Measurements from ENCODE around the gene CHRM2. TPM values are rescaled to one million over a fixed set of nuclear protein-coding genes. Genes with fewer than 3 reads are reported as not detected.

Gene CHRM2
- total and polyA plus RNA-seq, 2 experiments from 2014 or later, result 0.21 to 0.35 TPM

DNA sequence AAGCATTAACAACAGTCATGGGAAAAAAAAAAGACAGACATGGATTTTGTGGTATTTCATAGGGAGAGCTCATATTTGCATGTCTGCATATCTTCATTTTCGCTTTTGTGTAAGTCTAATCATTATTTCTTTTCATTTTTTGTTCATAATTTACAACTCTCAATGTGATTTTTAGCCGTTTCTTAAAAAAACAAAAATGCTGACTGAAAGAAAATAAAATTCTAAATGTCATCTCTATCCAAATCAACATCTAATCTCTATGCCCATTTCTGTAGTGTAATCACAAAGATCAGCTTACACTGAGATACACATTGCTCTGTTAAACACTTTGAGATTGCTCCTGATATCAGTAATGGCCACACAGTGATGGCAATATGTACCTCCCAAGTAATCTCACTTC lies 29.2 kb downstream of the CHRM2 start:
- Mint-ChIP-seq H3K4me3 (no peak overlapping the region), H3K27me3 (ENCODE audit: insufficient read depth, low read depth, poor library complexity) (peaks cover 2% of the 10 kb centered on the region), H3K27ac (no peak overlapping the region), H3K4me1 (peaks cover 3% of the 10 kb centered on the region; the same call in 1 of the 3 replicates), H3K9me3 (no peaks in the 10 kb centered on the region; the same call in 2 of the 3 replicates), H3K36me3 (ENCODE audit: low read depth) (0 out of 3 replicates have a peak, but pooled peaks cover 3% of the 10 kb centered on the region)
- ATAC-seq (no peak), DNase-seq (ENCODE audit: low spot score) (no peak)
- Histone ChIP-seq H3K4me2 (no peak overlapping the region), H3K9me2 (ENCODE audit: insufficient read depth) (peaks cover 7% of the 10 kb centered on the region), H3K36me3 (ENCODE audit: insufficient read depth) (no peaks in the 10 kb centered on the region), H3K4me1 (ENCODE audit: insufficient read depth) (no peaks in the 10 kb centered on the region; the same call in 1 of the 2 replicates), H3K4me3 (no peak overlapping the region), H2AFZ (no peak overlapping the region), H3K27me3 (ENCODE audit: insufficient read depth) (no peaks in the 10 kb centered on the region), H3F3A (replicated peaks; ENCODE audit: low read depth) (no peaks in the 10 kb centered on the region), H3K27ac (ENCODE audit: low read depth) (no peak overlapping the region), H4K20me1 (replicated peaks; ENCODE audit: insufficient read depth) (no peaks in the 10 kb centered on the region), H3K79me2 (replicated peaks; ENCODE audit: insufficient read depth) (no peaks in the 10 kb centered on the region)
- TF ChIP-seq, protein P1, sequence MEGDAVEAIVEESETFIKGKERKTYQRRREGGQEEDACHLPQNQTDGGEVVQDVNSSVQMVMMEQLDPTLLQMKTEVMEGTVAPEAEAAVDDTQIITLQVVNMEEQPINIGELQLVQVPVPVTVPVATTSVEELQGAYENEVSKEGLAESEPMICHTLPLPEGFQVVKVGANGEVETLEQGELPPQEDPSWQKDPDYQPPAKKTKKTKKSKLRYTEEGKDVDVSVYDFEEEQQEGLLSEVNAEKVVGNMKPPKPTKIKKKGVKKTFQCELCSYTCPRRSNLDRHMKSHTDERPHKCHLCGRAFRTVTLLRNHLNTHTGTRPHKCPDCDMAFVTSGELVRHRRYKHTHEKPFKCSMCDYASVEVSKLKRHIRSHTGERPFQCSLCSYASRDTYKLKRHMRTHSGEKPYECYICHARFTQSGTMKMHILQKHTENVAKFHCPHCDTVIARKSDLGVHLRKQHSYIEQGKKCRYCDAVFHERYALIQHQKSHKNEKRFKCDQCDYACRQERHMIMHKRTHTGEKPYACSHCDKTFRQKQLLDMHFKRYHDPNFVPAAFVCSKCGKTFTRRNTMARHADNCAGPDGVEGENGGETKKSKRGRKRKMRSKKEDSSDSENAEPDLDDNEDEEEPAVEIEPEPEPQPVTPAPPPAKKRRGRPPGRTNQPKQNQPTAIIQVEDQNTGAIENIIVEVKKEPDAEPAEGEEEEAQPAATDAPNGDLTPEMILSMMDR (conservative IDR thresholded peaks at IDR 0.05; ENCODE audit: low read depth in 2 of 2), result no peak
- TF ChIP-seq, protein P2, sequence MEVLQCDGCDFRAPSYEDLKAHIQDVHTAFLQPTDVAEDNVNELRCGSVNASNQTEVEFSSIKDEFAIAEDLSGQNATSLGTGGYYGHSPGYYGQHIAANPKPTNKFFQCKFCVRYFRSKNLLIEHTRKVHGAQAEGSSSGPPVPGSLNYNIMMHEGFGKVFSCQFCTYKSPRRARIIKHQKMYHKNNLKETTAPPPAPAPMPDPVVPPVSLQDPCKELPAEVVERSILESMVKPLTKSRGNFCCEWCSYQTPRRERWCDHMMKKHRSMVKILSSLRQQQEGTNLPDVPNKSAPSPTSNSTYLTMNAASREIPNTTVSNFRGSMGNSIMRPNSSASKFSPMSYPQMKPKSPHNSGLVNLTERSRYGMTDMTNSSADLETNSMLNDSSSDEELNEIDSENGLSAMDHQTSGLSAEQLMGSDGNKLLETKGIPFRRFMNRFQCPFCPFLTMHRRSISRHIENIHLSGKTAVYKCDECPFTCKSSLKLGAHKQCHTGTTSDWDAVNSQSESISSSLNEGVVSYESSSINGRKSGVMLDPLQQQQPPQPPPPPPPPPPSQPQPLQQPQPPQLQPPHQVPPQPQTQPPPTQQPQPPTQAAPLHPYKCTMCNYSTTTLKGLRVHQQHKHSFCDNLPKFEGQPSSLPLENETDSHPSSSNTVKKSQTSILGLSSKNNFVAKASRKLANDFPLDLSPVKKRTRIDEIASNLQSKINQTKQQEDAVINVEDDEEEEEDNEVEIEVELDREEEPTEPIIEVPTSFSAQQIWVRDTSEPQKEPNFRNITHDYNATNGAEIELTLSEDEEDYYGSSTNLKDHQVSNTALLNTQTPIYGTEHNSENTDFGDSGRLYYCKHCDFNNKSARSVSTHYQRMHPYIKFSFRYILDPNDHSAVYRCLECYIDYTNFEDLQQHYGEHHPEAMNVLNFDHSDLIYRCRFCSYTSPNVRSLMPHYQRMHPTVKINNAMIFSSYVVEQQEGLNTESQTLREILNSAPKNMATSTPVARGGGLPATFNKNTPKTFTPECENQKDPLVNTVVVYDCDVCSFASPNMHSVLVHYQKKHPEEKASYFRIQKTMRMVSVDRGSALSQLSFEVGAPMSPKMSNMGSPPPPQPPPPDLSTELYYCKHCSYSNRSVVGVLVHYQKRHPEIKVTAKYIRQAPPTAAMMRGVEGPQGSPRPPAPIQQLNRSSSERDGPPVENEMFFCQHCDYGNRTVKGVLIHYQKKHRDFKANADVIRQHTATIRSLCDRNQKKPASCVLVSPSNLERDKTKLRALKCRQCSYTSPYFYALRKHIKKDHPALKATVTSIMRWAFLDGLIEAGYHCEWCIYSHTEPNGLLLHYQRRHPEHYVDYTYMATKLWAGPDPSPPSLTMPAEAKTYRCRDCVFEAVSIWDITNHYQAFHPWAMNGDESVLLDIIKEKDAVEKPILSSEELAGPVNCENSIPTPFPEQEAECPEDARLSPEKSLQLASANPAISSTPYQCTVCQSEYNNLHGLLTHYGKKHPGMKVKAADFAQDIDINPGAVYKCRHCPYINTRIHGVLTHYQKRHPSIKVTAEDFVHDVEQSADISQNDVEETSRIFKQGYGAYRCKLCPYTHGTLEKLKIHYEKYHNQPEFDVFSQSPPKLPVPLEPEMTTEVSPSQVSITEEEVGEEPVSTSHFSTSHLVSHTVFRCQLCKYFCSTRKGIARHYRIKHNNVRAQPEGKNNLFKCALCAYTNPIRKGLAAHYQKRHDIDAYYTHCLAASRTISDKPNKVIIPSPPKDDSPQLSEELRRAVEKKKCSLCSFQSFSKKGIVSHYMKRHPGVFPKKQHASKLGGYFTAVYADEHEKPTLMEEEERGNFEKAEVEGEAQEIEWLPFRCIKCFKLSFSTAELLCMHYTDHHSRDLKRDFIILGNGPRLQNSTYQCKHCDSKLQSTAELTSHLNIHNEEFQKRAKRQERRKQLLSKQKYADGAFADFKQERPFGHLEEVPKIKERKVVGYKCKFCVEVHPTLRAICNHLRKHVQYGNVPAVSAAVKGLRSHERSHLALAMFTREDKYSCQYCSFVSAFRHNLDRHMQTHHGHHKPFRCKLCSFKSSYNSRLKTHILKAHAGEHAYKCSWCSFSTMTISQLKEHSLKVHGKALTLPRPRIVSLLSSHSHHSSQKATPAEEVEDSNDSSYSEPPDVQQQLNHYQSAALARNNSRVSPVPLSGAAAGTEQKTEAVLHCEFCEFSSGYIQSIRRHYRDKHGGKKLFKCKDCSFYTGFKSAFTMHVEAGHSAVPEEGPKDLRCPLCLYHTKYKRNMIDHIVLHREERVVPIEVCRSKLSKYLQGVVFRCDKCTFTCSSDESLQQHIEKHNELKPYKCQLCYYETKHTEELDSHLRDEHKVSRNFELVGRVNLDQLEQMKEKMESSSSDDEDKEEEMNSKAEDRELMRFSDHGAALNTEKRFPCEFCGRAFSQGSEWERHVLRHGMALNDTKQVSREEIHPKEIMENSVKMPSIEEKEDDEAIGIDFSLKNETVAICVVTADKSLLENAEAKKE (CRISPR knock-in tag; IDR thresholded peaks at IDR 0.05), result no peak
- TF ChIP-seq, protein P3, sequence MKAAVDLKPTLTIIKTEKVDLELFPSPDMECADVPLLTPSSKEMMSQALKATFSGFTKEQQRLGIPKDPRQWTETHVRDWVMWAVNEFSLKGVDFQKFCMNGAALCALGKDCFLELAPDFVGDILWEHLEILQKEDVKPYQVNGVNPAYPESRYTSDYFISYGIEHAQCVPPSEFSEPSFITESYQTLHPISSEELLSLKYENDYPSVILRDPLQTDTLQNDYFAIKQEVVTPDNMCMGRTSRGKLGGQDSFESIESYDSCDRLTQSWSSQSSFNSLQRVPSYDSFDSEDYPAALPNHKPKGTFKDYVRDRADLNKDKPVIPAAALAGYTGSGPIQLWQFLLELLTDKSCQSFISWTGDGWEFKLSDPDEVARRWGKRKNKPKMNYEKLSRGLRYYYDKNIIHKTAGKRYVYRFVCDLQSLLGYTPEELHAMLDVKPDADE (IDR thresholded peaks at IDR 0.05), result no peak
- TF ChIP-seq JUNB (IDR thresholded peaks at IDR 0.05; ENCODE audit: unreplicated experiment) (no peak), CREB1 (CRISPR knock-in tag; IDR thresholded peaks at IDR 0.05; ENCODE audit: low read depth) (no peak), POLR2AphosphoS5 (IDR thresholded peaks at IDR 0.05; ENCODE audit: low read depth) (no peak), ZNF331 (CRISPR knock-in tag; IDR thresholded peaks at IDR 0.05; ENCODE audit: low read depth) (no peak), STAT1 (IDR thresholded peaks at IDR 0.05; ENCODE audit: unreplicated experiment) (no peak), EZH2phosphoT487 (IDR thresholded peaks at IDR 0.05; ENCODE audit: unreplicated experiment) (no peak), NANOG (IDR thresholded peaks at IDR 0.05; ENCODE audit: borderline replicate concordance) (no peak), EZH2 (IDR thresholded peaks at IDR 0.05; ENCODE audit: low read depth, unreplicated experiment) (no peak), ZNF114 (CRISPR knock-in tag; IDR thresholded peaks at IDR 0.05) (no peak)
- TF ChIP-seq, protein P4, sequence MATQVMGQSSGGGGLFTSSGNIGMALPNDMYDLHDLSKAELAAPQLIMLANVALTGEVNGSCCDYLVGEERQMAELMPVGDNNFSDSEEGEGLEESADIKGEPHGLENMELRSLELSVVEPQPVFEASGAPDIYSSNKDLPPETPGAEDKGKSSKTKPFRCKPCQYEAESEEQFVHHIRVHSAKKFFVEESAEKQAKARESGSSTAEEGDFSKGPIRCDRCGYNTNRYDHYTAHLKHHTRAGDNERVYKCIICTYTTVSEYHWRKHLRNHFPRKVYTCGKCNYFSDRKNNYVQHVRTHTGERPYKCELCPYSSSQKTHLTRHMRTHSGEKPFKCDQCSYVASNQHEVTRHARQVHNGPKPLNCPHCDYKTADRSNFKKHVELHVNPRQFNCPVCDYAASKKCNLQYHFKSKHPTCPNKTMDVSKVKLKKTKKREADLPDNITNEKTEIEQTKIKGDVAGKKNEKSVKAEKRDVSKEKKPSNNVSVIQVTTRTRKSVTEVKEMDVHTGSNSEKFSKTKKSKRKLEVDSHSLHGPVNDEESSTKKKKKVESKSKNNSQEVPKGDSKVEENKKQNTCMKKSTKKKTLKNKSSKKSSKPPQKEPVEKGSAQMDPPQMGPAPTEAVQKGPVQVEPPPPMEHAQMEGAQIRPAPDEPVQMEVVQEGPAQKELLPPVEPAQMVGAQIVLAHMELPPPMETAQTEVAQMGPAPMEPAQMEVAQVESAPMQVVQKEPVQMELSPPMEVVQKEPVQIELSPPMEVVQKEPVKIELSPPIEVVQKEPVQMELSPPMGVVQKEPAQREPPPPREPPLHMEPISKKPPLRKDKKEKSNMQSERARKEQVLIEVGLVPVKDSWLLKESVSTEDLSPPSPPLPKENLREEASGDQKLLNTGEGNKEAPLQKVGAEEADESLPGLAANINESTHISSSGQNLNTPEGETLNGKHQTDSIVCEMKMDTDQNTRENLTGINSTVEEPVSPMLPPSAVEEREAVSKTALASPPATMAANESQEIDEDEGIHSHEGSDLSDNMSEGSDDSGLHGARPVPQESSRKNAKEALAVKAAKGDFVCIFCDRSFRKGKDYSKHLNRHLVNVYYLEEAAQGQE (IDR thresholded peaks at IDR 0.05; ENCODE audit: unreplicated experiment), result no peak
